Amniotic epithelial cell (primary cell): ENCODE data around the gene AP1M1.

ENCODE experiments used
- DNase-seq: peaks from one replicate; pipeline ENCODE4 v3.0.0-alpha.2; 2010; ENCODE audit warnings: low read depth

AP1M1 gene

GRCh38 chr19:16208064-16208759 lies 10.5 kb downstream of the AP1M1 start:
- DNase-seq: no peak

GRCh38 chr19:16208847-16209665 lies 11.3 kb downstream of the AP1M1 start:
- DNase-seq: no peak

GRCh38 chr19:16210168-16210567 lies 12.5 kb downstream of the AP1M1 start:
- DNase-seq: no peak

- peak; percentile 58 for DNase-seq
Observed at GRCh38 chr19:16213076-16213475, 15.4 kb downstream of the AP1M1 start.

- DNase-seq: no peak
Observed at GRCh38 chr19:16216744-16217670, 19.3 kb downstream of the AP1M1 start.

GRCh38 chr19:16217716-16218451 lies 20.2 kb downstream of the AP1M1 start:
- DNase-seq: no peak

- no peak for DNase-seq
Observed at GRCh38 chr19:16218851-16219250, 21.1 kb downstream of the AP1M1 start.

GRCh38 chr19:16222806-16223205 lies 25.1 kb downstream of the AP1M1 start:
- peak; percentile 32 for DNase-seq

GRCh38 chr19:16223746-16224145 lies 26.0 kb downstream of the AP1M1 start:
- DNase-seq: no peak

GRCh38 chr19:16224293-16225045 lies 26.8 kb downstream of the AP1M1 start:
- no peak for DNase-seq

GRCh38 chr19:16225279-16226183 lies 27.8 kb downstream of the AP1M1 start:
- no peak for DNase-seq

- no peak for DNase-seq
Observed at GRCh38 chr19:16226184-16226591, 28.5 kb downstream of the AP1M1 start.

- DNase-seq: no peak
Observed at GRCh38 chr19:16226878-16227836, 29.4 kb downstream of the AP1M1 start.

- DNase-seq: no peak
Observed at GRCh38 chr19:16227837-16228636, 30.3 kb downstream of the AP1M1 start.

GRCh38 chr19:16228637-16229321 lies 31.1 kb downstream of the AP1M1 start:
- DNase-seq: no peak

- DNase-seq: no peak
Observed at GRCh38 chr19:16229322-16229641, 31.6 kb downstream of the AP1M1 start.

GRCh38 chr19:16232127-16232526 lies 34.4 kb downstream of the AP1M1 start:
- DNase-seq: no peak
